OCI-M2 (cell line): ENCODE measurements around the gene ACSM2A.
"Not testable (repeated sequence)": the region's sequence is repeated elsewhere in the genome, so short reads cannot be mapped to it uniquely, and the experiment has no call there.

Experiments used
- DNase-seq: peaks from one replicate; lab custom pipeline; 2025; ENCODE audit not compliant: unreplicated experiment; lab: John Stamatoyannopoulos, UW

Gene ACSM2A

GRCh38 chr16:20451364-20451763 is at the start of gene ACSM2A:
TSS of gene ACSM2A (plus strand) at chr16:20451521. CDS start at chr16:20460115, 8,594 bp downstream.
- not testable (repeated sequence) for DNase-seq

- DNase-seq = no peak
These were observed 48.7 kb upstream of the ACSM2A start for GRCh38 chr16:20402651-20403050.

- no peak for DNase-seq
These were observed 46.7 kb upstream of the ACSM2A start, which contains the start of gene PDILT for GRCh38 chr16:20404637-20405036. TSS of gene PDILT (minus strand) at chr16:20404737. CDS start at chr16:20399300, 5,437 bp downstream.

GRCh38 chr16:20409398-20410120 is 41.8 kb upstream of the ACSM2A start, which contains the start of gene ACSM5:
TSS of gene ACSM5 (plus strand) at chr16:20409534. CDS start at chr16:20411485, 1,951 bp downstream.
- no peak for DNase-seq

GRCh38 chr16:20410121-20410723 is 41.1 kb upstream of the ACSM2A start:
- DNase-seq = no peak

- DNase-seq = no peak
These were observed 40.3 kb upstream of the ACSM2A start for GRCh38 chr16:20411055-20411454.

- no peak for DNase-seq
These were observed 35.8 kb upstream of the ACSM2A start for GRCh38 chr16:20415541-20415940.

- DNase-seq = not testable (repeated sequence)
These were observed 32.2 kb upstream of the ACSM2A start for GRCh38 chr16:20419093-20419492.

- DNase-seq = not testable (repeated sequence)
These were observed 29.6 kb upstream of the ACSM2A start for GRCh38 chr16:20421748-20422147.

GRCh38 chr16:20423772-20424128 is 27.6 kb upstream of the ACSM2A start:
- DNase-seq = not testable (repeated sequence)

- no peak for DNase-seq
These were observed 27.0 kb upstream of the ACSM2A start for GRCh38 chr16:20424129-20424866.

- not testable (repeated sequence) for DNase-seq
These were observed 23.9 kb upstream of the ACSM2A start for GRCh38 chr16:20427401-20427797.

GRCh38 chr16:20429499-20429898 is 21.8 kb upstream of the ACSM2A start:
- not testable (repeated sequence) for DNase-seq

- not testable (repeated sequence) for DNase-seq
These were observed 20.8 kb upstream of the ACSM2A start for GRCh38 chr16:20430480-20430879.

GRCh38 chr16:20430948-20431347 is 20.4 kb upstream of the ACSM2A start:
- DNase-seq = no peak

GRCh38 chr16:20438950-20439349 is 12.4 kb upstream of the ACSM2A start:
- not testable (repeated sequence) for DNase-seq

GRCh38 chr16:20439820-20440231 is 11.5 kb upstream of the ACSM2A start:
- DNase-seq = not testable (repeated sequence)

- DNase-seq = not testable (repeated sequence)
These were observed 10.6 kb upstream of the ACSM2A start for GRCh38 chr16:20440731-20441130.

GRCh38 chr16:20441191-20441590 is 10.1 kb upstream of the ACSM2A start:
- DNase-seq = no peak

GRCh38 chr16:20441859-20442258 is 9.5 kb upstream of the ACSM2A start:
- not testable (repeated sequence) for DNase-seq

- DNase-seq = not testable (repeated sequence)
These were observed 4.5 kb upstream of the ACSM2A start for GRCh38 chr16:20446652-20447393.
